Measurements from ENCODE around the gene IGHMBP2.
"Not testable (repeated sequence)": the region's sequence is repeated elsewhere in the genome, so short reads cannot be mapped to it uniquely, and the experiment has no call there.

IGHMBP2 gene

GRCh38 chr11:68872216-68873003 lies 31.3 kb upstream of the IGHMBP2 start:
- TF ChIP-seq CTCF (IDR thresholded peaks at IDR 0.05; ENCODE audit: extremely low read depth, insufficient read depth, missing control alignments), result no peak
- in situ Hi-C loops (cut with MboI; ENCODE audit: low pct_unique_long_range_greater_than_20kb, low sequenced_read_pairs, unreplicated experiment), result no loop called here
- no peak for DNase-seq (ENCODE audit: low spot score)

- in situ Hi-C loops (cut with MboI; ENCODE audit: low pct_unique_long_range_greater_than_20kb, low sequenced_read_pairs, unreplicated experiment), result no loop called here
- TF ChIP-seq CTCF (IDR thresholded peaks at IDR 0.05; ENCODE audit: extremely low read depth, insufficient read depth, missing control alignments), result no peak
- no peak for DNase-seq (ENCODE audit: low spot score)
Measured at GRCh38 chr11:68878022-68878421, 25.7 kb upstream of the IGHMBP2 start.

- TF ChIP-seq CTCF (IDR thresholded peaks at IDR 0.05; ENCODE audit: extremely low read depth, insufficient read depth, missing control alignments), result no peak
- in situ Hi-C loops (cut with MboI; ENCODE audit: low pct_unique_long_range_greater_than_20kb, low sequenced_read_pairs, unreplicated experiment), result no loop called here
- DNase-seq (ENCODE audit: low spot score), result no peak
Measured at GRCh38 chr11:68880851-68881250, 22.8 kb upstream of the IGHMBP2 start.

GRCh38 chr11:68881320-68881719 lies 22.4 kb upstream of the IGHMBP2 start:
- DNase-seq (ENCODE audit: low spot score), result no peak
- TF ChIP-seq CTCF (IDR thresholded peaks at IDR 0.05; ENCODE audit: extremely low read depth, insufficient read depth, missing control alignments), result no peak
- in situ Hi-C loops (cut with MboI; ENCODE audit: low pct_unique_long_range_greater_than_20kb, low sequenced_read_pairs, unreplicated experiment), result no loop called here

- DNase-seq (ENCODE audit: low spot score), result no peak
- TF ChIP-seq CTCF (IDR thresholded peaks at IDR 0.05; ENCODE audit: extremely low read depth, insufficient read depth, missing control alignments), result no peak
- in situ Hi-C loops (cut with MboI; ENCODE audit: low pct_unique_long_range_greater_than_20kb, low sequenced_read_pairs, unreplicated experiment), result no loop called here
Measured at GRCh38 chr11:68882391-68882790, 21.3 kb upstream of the IGHMBP2 start.

- in situ Hi-C loops (cut with MboI; ENCODE audit: low pct_unique_long_range_greater_than_20kb, low sequenced_read_pairs, unreplicated experiment); DNase-seq (ENCODE audit: low spot score): not testable (repeated sequence)
Measured at GRCh38 chr11:68884827-68885226, 18.9 kb upstream of the IGHMBP2 start.

- in situ Hi-C loops (cut with MboI; ENCODE audit: low pct_unique_long_range_greater_than_20kb, low sequenced_read_pairs, unreplicated experiment), result no loop called here
- peak; percentile 19 for TF ChIP-seq CTCF (IDR thresholded peaks at IDR 0.05; ENCODE audit: extremely low read depth, insufficient read depth, missing control alignments)
- no peak for DNase-seq (ENCODE audit: low spot score)
Measured at GRCh38 chr11:68889948-68890446, 13.7 kb upstream of the IGHMBP2 start.
